HCT116 (cell line): ENCODE results near the gene RAB3C. TPM values are rescaled to one million over a fixed set of nuclear protein-coding genes. Genes with fewer than 3 reads are reported as not detected.

Experiments used
- ATAC-seq: fragments of 200-7000 bp; cut with Tn5 transposase; 2 replicates; pipeline ENCODE4 v1.9.1; 2020; ENCODE audit warnings: mild to moderate bottlenecking, moderate library complexity
- BruUV-seq: library from RNA; stranded (reverse); fragments of 400-500 nt; replicated peaks from 2 replicates; lab custom pipeline; 2021; lab: Mats Ljungman, UMichigan
- CTCF ChIA-PET: fragments of 300-600 bp; sonication (Branson Sonifier 250); formaldehyde crosslinking; loops from one replicate; lab custom pipeline; 2021; ENCODE audit warnings: antibody characterized with exemption; lab: Charles Lee
- POLR2A ChIA-PET: fragments of 300-600, 350-600 bp; sonication (Branson Sonifier 250); formaldehyde crosslinking; loops from one replicate; lab custom pipeline; 2021; ENCODE audit warnings: antibody characterized with exemption; lab: Charles Lee
- RAD21 ChIA-PET, 2 experiments: fragments of 300-600 bp; sonication (Branson Sonifier 250); formaldehyde crosslinking; loops; one replicate each; lab custom pipeline; 2023; ENCODE audit warnings: low total read pairs in 2 of 2; ENCODE audit not compliant: uncharacterized antibody in 2 of 2, unreplicated experiment in 2 of 2, low non-redundant PET in 1 of 2; lab: Charles Lee
- DNase-seq: peaks from one replicate; pipeline ENCODE4 v3.0.0-alpha.2; 2010; ENCODE audit warnings: low read depth, low spot score
- H2AFZ ChIP-seq: fragments of 200-600 bp; shearing (Covaris generic), sonication (generic); 2 replicates; pipeline ENCODE4 v1.6.1; 2017; ENCODE audit warnings: low read depth, mixed run types, mixed read lengths, antibody characterized with exemption, low read length; ENCODE audit not compliant: poor library complexity, severe bottlenecking
- H3K27ac ChIP-seq: 2 replicates; pipeline ENCODE4 v1.5.1; 2012; ENCODE audit warnings: low read depth, low read length
- H3K27me3 ChIP-seq: fragments of 200-600 bp; sonication (generic); 2 replicates; pipeline ENCODE4 v1.6.1; 2016; ENCODE audit warnings: mixed run types, low read length, mixed read lengths; ENCODE audit not compliant: insufficient read depth
- H3K36me3 ChIP-seq, 2 experiments: fragments of 200-500 bp in 1 of 2; fragments of 200-600 bp in 1 of 2; sonication (Bioruptor generic) in 1 of 2; sonication (generic) in 1 of 2; 2 replicates each; pipeline versions ENCODE4 v1.5.1 to v1.6.1; 2014 to 2016; ENCODE audit warnings: low read length in 2 of 2, inconsistent platforms in 1 of 2, mixed read lengths in 1 of 2, mixed run types in 1 of 2; ENCODE audit not compliant: insufficient read depth in 2 of 2, control insufficient read depth in 1 of 2
- H3K4me1 ChIP-seq, 2 experiments: fragments of 200-600 bp in 1 of 2; sonication (generic) in 1 of 2; 2 replicates each; pipeline versions ENCODE4 v1.5.1 to v1.6.1; 2012 to 2017; ENCODE audit warnings: low read length in 2 of 2, inconsistent platforms in 1 of 2, mild to moderate bottlenecking in 1 of 2, mixed read lengths in 1 of 2, mixed run types in 1 of 2, moderate library complexity in 1 of 2; ENCODE audit not compliant: insufficient read depth in 2 of 2, control insufficient read depth in 1 of 2
- H3K4me2 ChIP-seq: fragments of 200-600 bp; sonication (generic); 2 replicates; pipeline ENCODE4 v1.6.1; 2017; ENCODE audit warnings: mixed run types, low read length, mixed read lengths
- H3K4me3 ChIP-seq, 2 experiments: fragments of 200-600 bp in 1 of 2; sonication (generic) in 1 of 2; replicated peaks in 1 of 2; 2 replicates each; pipeline ENCODE4 v1.5.1; 2011 to 2016; ENCODE audit warnings: low read length in 2 of 2, control low read depth in 1 of 2, low read depth in 1 of 2, mild to moderate bottlenecking in 1 of 2, mixed read lengths in 1 of 2, mixed run types in 1 of 2
- H3K79me2 ChIP-seq: fragments of 200-600 bp; sonication (generic); 2 replicates; pipeline ENCODE4 v1.6.1; 2017; ENCODE audit warnings: mild to moderate bottlenecking, mixed run types, low read length, moderate library complexity, mixed read lengths; ENCODE audit not compliant: insufficient read depth
- H3K9ac ChIP-seq: fragments of 200-600 bp; sonication (generic); 2 replicates; pipeline ENCODE4 v1.6.1; 2016; ENCODE audit warnings: low read length, mixed read lengths
- H3K9me2 ChIP-seq: fragments of 200-600 bp; sonication (generic), shearing (Covaris generic); 2 replicates; pipeline ENCODE4 v1.6.1; 2017; ENCODE audit warnings: mixed run types, mild to moderate bottlenecking, moderate library complexity; ENCODE audit not compliant: insufficient read depth
- H3K9me3 ChIP-seq, 2 experiments: fragments of 200-500 bp in 1 of 2; fragments of 200-600 bp in 1 of 2; sonication (Bioruptor generic) in 1 of 2; sonication (generic) in 1 of 2; 2 replicates each; pipeline ENCODE4 v1.6.1; 2014 to 2017; ENCODE audit warnings: low read length in 2 of 2, mixed read lengths in 2 of 2, inconsistent platforms in 1 of 2, low read depth in 1 of 2, mild to moderate bottlenecking in 1 of 2, mixed run types in 1 of 2, moderate library complexity in 1 of 2; ENCODE audit not compliant: control insufficient read depth in 1 of 2, insufficient read depth in 1 of 2
- H4K20me1 ChIP-seq: fragments of 200-600 bp; sonication (generic), shearing (Covaris generic); 2 replicates; pipeline ENCODE4 v1.6.1; 2017; ENCODE audit warnings: mixed run types, mild to moderate bottlenecking, moderate library complexity; ENCODE audit not compliant: insufficient read depth
- EGR1 ChIP-seq: IDR thresholded peaks from 2 replicates; pipeline ENCODE4 v1.6.1; 2012; ENCODE audit warnings: low read depth
- EZH2 ChIP-seq: fragments of 200-600 bp; sonication (generic); IDR thresholded peaks from 2 replicates; pipeline ENCODE4 v1.6.1; 2017; ENCODE audit warnings: antibody characterized with exemption, mixed run types
- FOSL1 ChIP-seq: IDR thresholded peaks from 2 replicates; pipeline ENCODE4 v1.6.1; 2012; ENCODE audit warnings: low read depth
- ZNF274 ChIP-seq: fragments of 200-500 bp; sonication (Bioruptor generic); IDR thresholded peaks from 2 replicates; pipeline ENCODE4 v1.6.1; 2014; ENCODE audit warnings: mild to moderate bottlenecking, low read depth, low read length, inconsistent platforms
- intact Hi-C: fragments of 100-400 bp; cut with micrococcal nuclease; formaldehyde crosslinking; loops from 2 replicates; pipeline ENCODE4 v1.10.0; 2022
- total RNA-seq: library from RNA; stranded (reverse); gene quantifications from one replicate; pipeline ENCODE4 v1.2.1, GENCODE V29; 2021; ENCODE audit not compliant: unreplicated experiment
- TF ChIP-seq, protein P1 (sequence below): IDR thresholded peaks from 2 replicates; pipeline ENCODE4 v1.6.1; 2012
- TF ChIP-seq, protein P2 (sequence below): IDR thresholded peaks from 2 replicates; pipeline ENCODE4 v1.6.1; 2012; ENCODE audit warnings: low read depth
- TF ChIP-seq, protein P3 (sequence below): IDR thresholded peaks from 2 replicates; pipeline ENCODE4 v1.6.1; 2011; ENCODE audit warnings: mild to moderate bottlenecking, low read length, moderate library complexity; ENCODE audit not compliant: insufficient replicate concordance; ENCODE audit errors: extremely low read depth

RAB3C gene
- total RNA-seq, 1 experiment from 2014 or later = not detected

DNA sequence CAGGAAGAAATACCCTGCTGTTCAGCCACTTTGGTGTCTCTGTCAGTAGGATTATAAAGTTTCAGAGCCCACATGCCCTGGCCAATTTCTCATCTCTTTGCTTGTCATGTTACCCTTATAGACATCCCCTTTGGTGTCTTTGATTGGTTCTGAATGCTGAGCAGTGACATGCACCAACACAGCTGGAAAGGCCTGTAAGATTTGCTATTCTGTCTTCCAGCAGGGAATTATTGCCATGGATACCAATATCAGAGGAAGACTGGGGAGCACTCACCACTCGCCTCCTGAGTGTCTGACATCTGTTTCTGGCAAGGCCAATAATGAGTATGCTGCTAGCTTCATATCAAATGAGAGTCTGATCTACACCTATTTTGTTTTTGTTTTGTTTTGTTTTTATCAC, 34.4 kb downstream of the RAB3C start:
- no peak for TF ChIP-seq EGR1
- Histone ChIP-seq H3K4me1 (no peaks in the 10 kb centered on the region), H3K9me3 (no peaks in the 10 kb centered on the region), H2AFZ (no peak overlapping the region), H3K36me3 (no peaks in the 10 kb centered on the region), H3K27me3 (peaks cover 6% of the 10 kb centered on the region; the same call in 1 of the 2 replicates), H3K79me2 (no peaks in the 10 kb centered on the region), H3K9me2 (no peaks in the 10 kb centered on the region), H3K27ac (no peak overlapping the region), H4K20me1 (no peaks in the 10 kb centered on the region), H3K4me2 (no peak overlapping the region), H3K9ac (no peak overlapping the region), H3K4me3 (no peak overlapping the region)
- no TSS peak for BruUV-seq
- CTCF ChIA-PET = no interaction called here
- RAD21 ChIA-PET = no interaction called here
- intact Hi-C loops = no loop called here
- no peak for ATAC-seq
- POLR2A ChIA-PET = no interaction called here
- no peak for DNase-seq

DNA sequence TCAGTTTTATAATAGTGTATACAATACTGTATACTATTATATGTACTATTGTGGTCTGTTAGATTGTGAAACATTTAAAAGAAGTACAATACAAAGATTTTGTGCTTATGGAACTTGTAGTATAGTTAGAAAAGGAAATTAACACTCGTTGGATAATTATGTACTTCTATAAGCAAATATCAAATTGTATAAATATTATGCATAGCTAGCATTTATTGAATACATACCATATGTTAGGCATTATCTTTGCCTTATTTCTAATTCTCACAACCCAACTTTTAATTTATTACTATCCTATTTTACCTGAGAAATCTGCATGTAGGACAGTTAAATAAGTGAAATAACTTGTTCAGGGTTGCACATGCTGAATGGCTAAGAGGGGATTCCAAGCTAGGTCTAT, 37.5 kb downstream of the RAB3C start:
- intact Hi-C loops = no loop called here
- Histone ChIP-seq H3K9me3 (no peaks in the 10 kb centered on the region), H3K27me3 (peaks cover 24% of the 10 kb centered on the region), H3K4me2 (no peak overlapping the region), H3K27ac (no peak overlapping the region), H2AFZ (no peak overlapping the region), H3K4me3 (no peak overlapping the region), H3K36me3 (no peaks in the 10 kb centered on the region), H3K79me2 (no peaks in the 10 kb centered on the region), H4K20me1 (no peaks in the 10 kb centered on the region), H3K9me2 (no peaks in the 10 kb centered on the region), H3K4me1 (no peaks in the 10 kb centered on the region), H3K9ac (no peak overlapping the region)
- ChIA-PET RAD21 (no interaction called here), CTCF (no interaction called here), POLR2A (no interaction called here)
- no TSS peak for BruUV-seq
- no peak for TF ChIP-seq EZH2
- TF ChIP-seq ZNF274 = no peak
- TF ChIP-seq, protein P1, sequence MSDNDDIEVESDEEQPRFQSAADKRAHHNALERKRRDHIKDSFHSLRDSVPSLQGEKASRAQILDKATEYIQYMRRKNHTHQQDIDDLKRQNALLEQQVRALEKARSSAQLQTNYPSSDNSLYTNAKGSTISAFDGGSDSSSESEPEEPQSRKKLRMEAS = no peak
- TF ChIP-seq, protein P2, sequence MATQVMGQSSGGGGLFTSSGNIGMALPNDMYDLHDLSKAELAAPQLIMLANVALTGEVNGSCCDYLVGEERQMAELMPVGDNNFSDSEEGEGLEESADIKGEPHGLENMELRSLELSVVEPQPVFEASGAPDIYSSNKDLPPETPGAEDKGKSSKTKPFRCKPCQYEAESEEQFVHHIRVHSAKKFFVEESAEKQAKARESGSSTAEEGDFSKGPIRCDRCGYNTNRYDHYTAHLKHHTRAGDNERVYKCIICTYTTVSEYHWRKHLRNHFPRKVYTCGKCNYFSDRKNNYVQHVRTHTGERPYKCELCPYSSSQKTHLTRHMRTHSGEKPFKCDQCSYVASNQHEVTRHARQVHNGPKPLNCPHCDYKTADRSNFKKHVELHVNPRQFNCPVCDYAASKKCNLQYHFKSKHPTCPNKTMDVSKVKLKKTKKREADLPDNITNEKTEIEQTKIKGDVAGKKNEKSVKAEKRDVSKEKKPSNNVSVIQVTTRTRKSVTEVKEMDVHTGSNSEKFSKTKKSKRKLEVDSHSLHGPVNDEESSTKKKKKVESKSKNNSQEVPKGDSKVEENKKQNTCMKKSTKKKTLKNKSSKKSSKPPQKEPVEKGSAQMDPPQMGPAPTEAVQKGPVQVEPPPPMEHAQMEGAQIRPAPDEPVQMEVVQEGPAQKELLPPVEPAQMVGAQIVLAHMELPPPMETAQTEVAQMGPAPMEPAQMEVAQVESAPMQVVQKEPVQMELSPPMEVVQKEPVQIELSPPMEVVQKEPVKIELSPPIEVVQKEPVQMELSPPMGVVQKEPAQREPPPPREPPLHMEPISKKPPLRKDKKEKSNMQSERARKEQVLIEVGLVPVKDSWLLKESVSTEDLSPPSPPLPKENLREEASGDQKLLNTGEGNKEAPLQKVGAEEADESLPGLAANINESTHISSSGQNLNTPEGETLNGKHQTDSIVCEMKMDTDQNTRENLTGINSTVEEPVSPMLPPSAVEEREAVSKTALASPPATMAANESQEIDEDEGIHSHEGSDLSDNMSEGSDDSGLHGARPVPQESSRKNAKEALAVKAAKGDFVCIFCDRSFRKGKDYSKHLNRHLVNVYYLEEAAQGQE = no peak
- TF ChIP-seq FOSL1 = no peak
- TF ChIP-seq, protein P3, sequence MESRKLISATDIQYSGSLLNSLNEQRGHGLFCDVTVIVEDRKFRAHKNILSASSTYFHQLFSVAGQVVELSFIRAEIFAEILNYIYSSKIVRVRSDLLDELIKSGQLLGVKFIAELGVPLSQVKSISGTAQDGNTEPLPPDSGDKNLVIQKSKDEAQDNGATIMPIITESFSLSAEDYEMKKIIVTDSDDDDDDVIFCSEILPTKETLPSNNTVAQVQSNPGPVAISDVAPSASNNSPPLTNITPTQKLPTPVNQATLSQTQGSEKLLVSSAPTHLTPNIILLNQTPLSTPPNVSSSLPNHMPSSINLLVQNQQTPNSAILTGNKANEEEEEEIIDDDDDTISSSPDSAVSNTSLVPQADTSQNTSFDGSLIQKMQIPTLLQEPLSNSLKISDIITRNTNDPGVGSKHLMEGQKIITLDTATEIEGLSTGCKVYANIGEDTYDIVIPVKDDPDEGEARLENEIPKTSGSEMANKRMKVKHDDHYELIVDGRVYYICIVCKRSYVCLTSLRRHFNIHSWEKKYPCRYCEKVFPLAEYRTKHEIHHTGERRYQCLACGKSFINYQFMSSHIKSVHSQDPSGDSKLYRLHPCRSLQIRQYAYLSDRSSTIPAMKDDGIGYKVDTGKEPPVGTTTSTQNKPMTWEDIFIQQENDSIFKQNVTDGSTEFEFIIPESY = no peak
- ATAC-seq = no peak
- no peak for DNase-seq
